DMS53 (cell line): ENCODE data around the gene GTPBP2.
"Not testable (repeated sequence)": the region's sequence is repeated elsewhere in the genome, so short reads cannot be mapped to it uniquely, and the experiment has no call there.

Experiments
- DNase-seq: peaks from one replicate; lab custom pipeline; 2025; lab: John Stamatoyannopoulos, UW

The GTPBP2 gene

DNA sequence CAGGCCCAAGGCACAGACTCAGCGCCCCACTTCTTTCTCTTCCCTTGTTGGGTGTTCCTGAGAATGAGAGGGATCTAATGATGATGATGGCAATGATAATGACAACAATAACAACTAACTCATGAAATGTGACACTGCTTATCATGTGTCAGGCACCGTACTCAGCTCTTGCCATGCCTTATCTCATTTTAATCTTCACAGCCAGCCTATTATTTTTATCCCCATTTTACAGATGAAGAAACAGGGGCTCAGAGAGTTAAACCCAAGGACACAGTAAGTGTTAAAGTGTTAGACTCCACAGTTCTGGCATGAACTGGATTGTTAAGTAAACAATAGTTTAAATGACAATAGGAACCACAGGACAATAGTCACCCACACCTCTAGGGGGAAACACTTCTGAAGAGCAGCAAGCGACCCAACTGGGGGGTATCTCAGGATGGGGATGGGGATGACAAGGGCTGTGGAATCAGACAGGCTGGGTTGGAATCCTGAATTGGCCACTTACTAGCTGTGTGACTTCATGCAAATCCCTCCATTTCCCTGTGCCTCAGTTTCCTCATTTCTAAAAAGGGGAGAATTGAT lies 28.2 kb upstream of the GTPBP2 start:
- DNase-seq, result no peak

- not testable (repeated sequence) for DNase-seq
Observed at GRCh38 chr6:43652822-43653221, 23.8 kb upstream of the GTPBP2 start.

- DNase-seq, result no peak
Observed at GRCh38 chr6:43648248-43648647, 19.2 kb upstream of the GTPBP2 start.

GRCh38 chr6:43647613-43648012 lies 18.5 kb upstream of the GTPBP2 start:
- no peak for DNase-seq

GRCh38 chr6:43645613-43645964 lies 16.5 kb upstream of the GTPBP2 start:
- no peak for DNase-seq

DNA sequence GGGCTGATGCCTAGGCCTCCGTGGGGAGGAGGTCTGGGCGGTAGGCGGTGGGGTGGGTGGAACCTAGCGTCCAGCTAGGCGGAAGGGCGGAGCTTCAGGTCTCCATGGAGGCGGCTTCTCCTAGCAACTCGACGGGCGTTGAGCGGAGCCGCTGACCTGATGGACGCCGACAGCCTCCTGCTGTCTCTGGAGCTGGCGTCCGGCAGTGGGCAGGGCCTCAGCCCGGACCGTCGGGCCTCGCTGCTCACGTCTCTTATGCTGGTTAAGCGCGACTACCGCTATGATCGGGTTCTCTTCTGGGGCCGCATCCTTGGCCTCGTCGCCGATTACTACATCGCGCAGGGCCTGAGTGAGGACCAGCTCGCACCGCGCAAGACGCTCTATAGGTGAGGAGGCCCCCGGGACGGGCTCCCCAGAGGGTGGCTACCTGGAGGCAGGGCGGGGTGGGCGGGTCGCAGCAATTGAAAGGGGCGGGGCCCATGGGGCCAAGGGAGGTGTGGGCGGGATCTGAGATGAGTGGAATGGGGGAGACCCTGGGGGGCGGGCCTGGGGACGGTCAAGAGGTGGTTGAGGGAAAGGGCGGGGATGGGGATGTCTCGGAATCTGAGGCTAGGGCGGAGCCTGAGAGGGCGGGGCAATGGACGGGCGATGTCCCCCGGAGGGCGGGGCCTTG lies 16.0 kb upstream of the GTPBP2 start, which contains the start of gene RSPH9:
Gene RSPH9 (plus strand): TSS at position 97 of the 673 bp plus-strand sequence. CDS start 63 bp downstream, at position 160.
- peak; percentile 89 for DNase-seq

DNA sequence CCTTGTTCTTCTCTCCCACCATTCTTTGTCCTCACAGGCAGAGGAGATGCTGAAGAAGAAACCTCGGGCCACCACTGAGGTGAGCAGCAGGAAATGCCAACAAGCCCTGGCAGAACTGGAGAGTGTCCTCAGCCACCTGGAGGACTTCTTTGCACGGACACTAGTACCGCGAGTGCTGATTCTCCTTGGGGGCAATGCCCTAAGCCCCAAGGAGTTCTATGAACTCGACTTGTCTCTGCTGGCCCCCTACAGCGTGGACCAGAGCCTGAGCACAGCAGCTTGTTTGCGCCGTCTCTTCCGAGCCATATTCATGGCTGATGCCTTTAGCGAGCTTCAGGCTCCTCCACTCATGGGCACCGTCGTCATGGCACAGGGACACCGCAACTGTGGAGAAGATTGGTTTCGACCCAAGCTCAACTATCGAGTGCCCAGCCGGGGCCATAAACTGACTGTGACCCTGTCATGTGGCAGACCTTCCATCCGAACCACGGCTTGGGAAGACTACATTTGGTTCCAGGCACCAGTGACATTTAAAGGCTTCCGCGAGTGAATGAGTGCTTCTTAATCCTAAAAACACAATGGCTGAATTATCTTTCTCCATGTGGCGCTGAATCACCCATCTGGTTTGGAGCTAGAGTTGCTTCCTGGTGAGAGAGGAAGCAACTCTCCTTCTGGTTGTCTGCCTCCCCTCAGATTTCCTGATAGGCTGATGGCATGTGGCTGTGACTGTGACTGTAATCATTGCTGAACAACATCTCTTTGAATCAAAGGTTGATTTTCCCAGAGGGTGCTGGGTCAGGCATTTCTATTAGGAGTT lies 11.1 kb upstream of the GTPBP2 start:
- no peak for DNase-seq

- DNase-seq, result peak; percentile 55
Observed at GRCh38 chr6:43636308-43636659, 7.2 kb upstream of the GTPBP2 start.

- DNase-seq, result peak; percentile 91
Observed at GRCh38 chr6:43635387-43636307, 6.6 kb upstream of the GTPBP2 start, which contains the start of gene MAD2L1BP. Gene MAD2L1BP, plus strand, starts transcription at chr6:43635840. Its CDS starts 36 bp downstream, at chr6:43635876.

GRCh38 chr6:43634702-43635303 lies 5.7 kb upstream of the GTPBP2 start:
- no peak for DNase-seq

DNA sequence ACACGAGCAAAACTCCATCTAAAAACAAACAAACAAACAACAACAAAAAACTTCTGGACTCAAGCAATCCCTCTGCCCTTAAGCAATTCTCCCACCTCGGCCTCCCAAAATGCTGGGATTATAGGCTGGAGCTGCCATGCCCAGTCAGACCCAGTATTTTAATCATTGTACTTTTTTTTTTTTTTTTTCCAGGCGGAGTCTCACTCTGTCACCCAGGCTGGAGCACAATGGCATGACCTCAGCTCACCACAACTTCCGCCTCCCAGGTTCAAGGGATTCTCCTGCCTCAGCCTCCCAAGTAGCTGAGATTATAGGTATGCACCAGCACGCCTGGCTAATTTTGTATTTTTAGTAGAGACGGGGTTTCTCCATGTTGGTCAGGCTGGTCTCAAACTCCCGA lies 3.9 kb upstream of the GTPBP2 start:
- not testable (repeated sequence) for DNase-seq

GRCh38 chr6:43630980-43631619 lies 2.0 kb upstream of the GTPBP2 start:
- peak; percentile 31 for DNase-seq

GRCh38 chr6:43629505-43630300 lies 639 bp upstream of the GTPBP2 start:
- peak; percentile 98 for DNase-seq

DNA sequence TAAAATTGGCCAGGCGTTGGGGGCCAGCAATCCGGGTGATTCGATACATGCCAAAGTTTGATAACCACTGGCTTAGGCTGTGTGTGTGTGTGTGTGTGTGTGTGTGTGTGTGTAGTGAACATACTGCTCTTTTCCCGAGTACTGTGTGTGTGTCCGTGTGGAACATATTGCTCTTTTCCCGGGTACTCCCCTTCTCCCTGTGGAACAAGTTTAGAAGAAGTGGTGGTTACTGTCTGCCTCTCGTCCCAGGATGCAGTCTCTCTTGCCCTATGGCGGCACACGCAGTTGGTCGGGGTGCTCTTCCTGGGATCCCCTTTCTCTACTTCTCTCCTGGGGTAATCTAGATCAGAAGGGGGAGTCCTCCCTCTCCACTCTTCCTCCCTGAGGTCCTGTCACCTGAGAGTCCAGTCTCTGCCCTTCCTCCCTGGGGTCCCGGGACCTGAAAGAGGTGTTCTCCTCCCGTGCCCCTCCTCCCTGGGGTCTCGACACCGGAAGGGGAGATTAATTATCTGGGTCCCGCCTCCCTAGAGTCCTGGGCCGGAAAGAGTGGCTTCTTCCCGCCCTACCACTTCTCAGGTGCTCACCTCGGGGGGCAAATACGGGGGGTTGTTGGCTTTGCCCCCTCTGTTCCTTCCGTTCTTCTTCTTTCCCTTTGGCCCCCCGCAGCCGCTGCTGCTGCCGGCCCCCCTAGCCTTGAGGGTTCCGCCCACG lies 516 bp downstream of the GTPBP2 start:
- peak; percentile 72 for DNase-seq

DNA sequence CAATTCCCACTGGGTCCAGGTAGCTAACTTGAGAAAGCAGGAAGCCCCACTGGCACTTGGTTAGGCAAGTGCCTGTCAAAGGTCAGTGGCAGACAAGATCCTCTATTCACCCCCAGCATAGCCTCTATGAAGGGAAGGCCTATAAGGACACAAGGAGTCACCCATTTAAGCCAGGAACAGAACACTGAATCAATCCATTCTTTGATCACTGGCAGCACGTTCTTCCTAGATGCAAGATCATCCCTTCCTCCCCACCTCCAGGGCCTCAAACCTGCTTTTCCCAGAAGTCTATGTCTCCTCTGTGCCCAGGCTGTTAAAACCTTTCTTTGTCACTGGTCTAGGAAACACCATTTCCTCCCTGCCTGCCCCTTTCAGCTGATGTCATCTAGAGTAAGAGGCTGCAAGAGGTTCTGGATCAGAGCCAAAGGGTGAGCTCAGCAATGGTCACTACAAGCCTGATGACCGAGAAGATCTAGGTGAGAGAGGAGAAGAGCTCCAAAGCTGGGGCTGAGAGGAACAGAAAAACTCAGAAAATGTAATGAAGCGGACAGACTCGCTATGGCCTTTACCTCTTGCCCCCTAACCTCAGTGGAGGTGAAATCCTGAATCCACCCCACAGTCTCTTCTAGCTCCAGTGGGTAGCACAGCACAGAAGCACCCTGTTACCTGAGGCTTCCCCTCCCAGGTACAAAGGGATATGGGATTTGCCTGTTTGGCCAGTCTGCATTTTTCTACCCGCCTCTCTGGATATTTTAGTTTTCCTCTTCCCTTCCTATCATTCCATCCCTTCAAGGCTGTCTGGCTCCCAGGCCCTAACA lies 1.8 kb downstream of the GTPBP2 start:
- DNase-seq, result peak; percentile 99

- DNase-seq, result no peak
Observed at GRCh38 chr6:43625393-43625992, 3.6 kb downstream of the GTPBP2 start.

GRCh38 chr6:43624786-43625288 lies 4.2 kb downstream of the GTPBP2 start:
- no peak for DNase-seq
